Prostate gland (tissue), 2 donors: ENCODE data around the gene FKBP3.
"Not testable (repeated sequence)": the region's sequence is repeated elsewhere in the genome, so short reads cannot be mapped to it uniquely, and the experiment has no call there.

ENCODE experiments used
- POLR2A ChIP-seq: fragments of 450-650 bp; IDR thresholded peaks from one replicate; pipeline ENCODE4 v1.6.1; 2016; ENCODE audit warnings: antibody characterized with exemption, mild to moderate bottlenecking
- TF ChIP-seq, protein P1 (sequence below), 4 experiments: fragments of 200-600 bp in 2 of 4; fragments of 450-650 bp in 2 of 4; sonication (generic) in 2 of 4; IDR thresholded peaks; 1 replicate in 3 of 4; 2 replicates in 1 of 4; pipeline ENCODE4 v1.5.1; 2016 to 2019; ENCODE audit warnings: antibody characterized with exemption in 4 of 4, mild to moderate bottlenecking in 2 of 4, moderate library complexity in 2 of 4

GRCh38 chr14:45080416-45080968 lies 53.8 kb downstream of the FKBP3 start:
- TF ChIP-seq, protein P1, sequence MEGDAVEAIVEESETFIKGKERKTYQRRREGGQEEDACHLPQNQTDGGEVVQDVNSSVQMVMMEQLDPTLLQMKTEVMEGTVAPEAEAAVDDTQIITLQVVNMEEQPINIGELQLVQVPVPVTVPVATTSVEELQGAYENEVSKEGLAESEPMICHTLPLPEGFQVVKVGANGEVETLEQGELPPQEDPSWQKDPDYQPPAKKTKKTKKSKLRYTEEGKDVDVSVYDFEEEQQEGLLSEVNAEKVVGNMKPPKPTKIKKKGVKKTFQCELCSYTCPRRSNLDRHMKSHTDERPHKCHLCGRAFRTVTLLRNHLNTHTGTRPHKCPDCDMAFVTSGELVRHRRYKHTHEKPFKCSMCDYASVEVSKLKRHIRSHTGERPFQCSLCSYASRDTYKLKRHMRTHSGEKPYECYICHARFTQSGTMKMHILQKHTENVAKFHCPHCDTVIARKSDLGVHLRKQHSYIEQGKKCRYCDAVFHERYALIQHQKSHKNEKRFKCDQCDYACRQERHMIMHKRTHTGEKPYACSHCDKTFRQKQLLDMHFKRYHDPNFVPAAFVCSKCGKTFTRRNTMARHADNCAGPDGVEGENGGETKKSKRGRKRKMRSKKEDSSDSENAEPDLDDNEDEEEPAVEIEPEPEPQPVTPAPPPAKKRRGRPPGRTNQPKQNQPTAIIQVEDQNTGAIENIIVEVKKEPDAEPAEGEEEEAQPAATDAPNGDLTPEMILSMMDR (IDR thresholded peaks at IDR 0.05) = not testable (repeated sequence)
- not testable (repeated sequence) for TF ChIP-seq POLR2A
